ENCODE results near the gene PDZD11.

DNA sequence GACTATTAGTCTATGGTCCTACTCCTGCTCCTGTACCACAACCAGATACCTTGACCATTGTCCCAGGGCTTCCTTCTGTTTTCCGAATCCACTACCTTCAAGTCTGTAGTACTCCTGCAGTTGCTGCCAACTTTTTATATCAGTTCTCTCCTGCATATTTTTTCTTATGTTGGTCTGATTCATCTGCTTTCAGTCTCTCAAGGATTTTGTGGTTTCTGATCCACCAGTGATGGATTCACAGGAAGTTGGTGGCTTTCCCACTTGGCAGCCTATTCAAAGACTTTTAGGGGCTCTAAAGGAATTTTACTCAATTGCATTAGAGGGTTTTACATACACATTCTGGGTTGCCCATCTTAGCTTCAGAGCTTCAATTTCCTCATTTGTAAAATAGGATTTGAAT, 23.8 kb upstream of the PDZD11 start:
- TF ChIP-seq GATA3 (IDR thresholded peaks at IDR 0.05; ENCODE audit: low read depth, low read length): no peak
- no peak for TF ChIP-seq GATA2 (IDR thresholded peaks at IDR 0.05; ENCODE audit: low read depth, low read length)

Data from SH-SY5Y (cell line).